ENCODE results near the gene PPP1R2C.

Gene PPP1R2C

GRCh38 chrX:42778096-42778495 is at the start of gene PPP1R2C:
TSS of gene PPP1R2C (minus strand) at chrX:42778163. CDS start at chrX:42778079, 84 bp downstream.
- Histone ChIP-seq H3K4me3 (ENCODE audit: insufficient read depth, low read length, poor library complexity, severe bottlenecking) (no peak within 1 kb of the TSS), H3K9me3 (ENCODE audit: insufficient read depth, low read length) (no peaks in the 10 kb centered on the region)

GRCh38 chrX:42825201-42825600 is 47.2 kb upstream of the PPP1R2C start:
- TF ChIP-seq CTCF (IDR thresholded peaks at IDR 0.05; ENCODE audit: insufficient read depth, low read length, poor library complexity, severe bottlenecking) (no peak), EZH2phosphoT487 (conservative IDR thresholded peaks at IDR 0.05; ENCODE audit: low read length) (no peak)
- H3K4me3 ChIP-seq (ENCODE audit: insufficient read depth, low read length, poor library complexity, severe bottlenecking): no peak overlapping the region

More at GRCh38 chrX:42778096-42778495, at the start of gene PPP1R2C:
- no peak within 1 kb of the TSS for H2AFZ ChIP-seq (ENCODE audit: low read depth, low read length, severe bottlenecking)
- no peak within 1 kb of the TSS for H3K4me2 ChIP-seq (ENCODE audit: low read depth, low read length, poor library complexity, severe bottlenecking)
- no peaks in the 10 kb centered on the region for H3K9me2 ChIP-seq (replicated peaks; ENCODE audit: insufficient read depth, low read length)
- no peaks in the 10 kb centered on the region for H3K79me2 ChIP-seq (ENCODE audit: insufficient read depth, low read length)
- no peaks in the 10 kb centered on the region for H3K36me3 ChIP-seq (ENCODE audit: low read length)
- no peak within 1 kb of the TSS for H3K27ac ChIP-seq (ENCODE audit: low read depth, low read length)
- no peak within 1 kb of the TSS for H3K9ac ChIP-seq (ENCODE audit: low read length)
- H3K27me3 ChIP-seq (ENCODE audit: low read length): no peaks in the 10 kb centered on the region
- H4K20me1 ChIP-seq (ENCODE audit: low read depth, low read length): no peaks in the 10 kb centered on the region
- H3F3A ChIP-seq (ENCODE audit: insufficient read depth): no peaks in the 10 kb centered on the region
- TF ChIP-seq CTCF (IDR thresholded peaks at IDR 0.05; ENCODE audit: insufficient read depth, low read length, poor library complexity, severe bottlenecking): no peak
- TF ChIP-seq EZH2phosphoT487 (conservative IDR thresholded peaks at IDR 0.05; ENCODE audit: low read length): no peak

GRCh38 chrX:42824541-42824940 is 46.6 kb upstream of the PPP1R2C start:
- H3K27me3 ChIP-seq (ENCODE audit: low read length): no peaks in the 10 kb centered on the region
- H3F3A ChIP-seq (ENCODE audit: insufficient read depth): no peaks in the 10 kb centered on the region
- H3K36me3 ChIP-seq (ENCODE audit: low read length): no peaks in the 10 kb centered on the region
- H3K27ac ChIP-seq (ENCODE audit: low read depth, low read length): no peak overlapping the region
- no peaks in the 10 kb centered on the region for H3K79me2 ChIP-seq (ENCODE audit: insufficient read depth, low read length)
- H3K4me2 ChIP-seq (ENCODE audit: low read depth, low read length, poor library complexity, severe bottlenecking): no peak overlapping the region
- no peak for TF ChIP-seq EZH2phosphoT487 (conservative IDR thresholded peaks at IDR 0.05; ENCODE audit: low read length)
- no peak for TF ChIP-seq CTCF (IDR thresholded peaks at IDR 0.05; ENCODE audit: insufficient read depth, low read length, poor library complexity, severe bottlenecking)
- H3K4me3 ChIP-seq (ENCODE audit: insufficient read depth, low read length, poor library complexity, severe bottlenecking): no peak overlapping the region
- no peaks in the 10 kb centered on the region for H3K9me2 ChIP-seq (replicated peaks; ENCODE audit: insufficient read depth, low read length)
- H3K9ac ChIP-seq (ENCODE audit: low read length): no peak overlapping the region
- H2AFZ ChIP-seq (ENCODE audit: low read depth, low read length, severe bottlenecking): no peak overlapping the region
- no peaks in the 10 kb centered on the region for H4K20me1 ChIP-seq (ENCODE audit: low read depth, low read length)
- no peaks in the 10 kb centered on the region for H3K9me3 ChIP-seq (ENCODE audit: insufficient read depth, low read length)

More at GRCh38 chrX:42825201-42825600, 47.2 kb upstream of the PPP1R2C start:
- no peaks in the 10 kb centered on the region for H3K9me2 ChIP-seq (replicated peaks; ENCODE audit: insufficient read depth, low read length)
- H3K9me3 ChIP-seq (ENCODE audit: insufficient read depth, low read length): no peaks in the 10 kb centered on the region
- H3K36me3 ChIP-seq (ENCODE audit: low read length): no peaks in the 10 kb centered on the region
- no peak overlapping the region for H3K9ac ChIP-seq (ENCODE audit: low read length)
- H2AFZ ChIP-seq (ENCODE audit: low read depth, low read length, severe bottlenecking): no peak overlapping the region
- no peaks in the 10 kb centered on the region for H3K79me2 ChIP-seq (ENCODE audit: insufficient read depth, low read length)
- no peak overlapping the region for H3K27ac ChIP-seq (ENCODE audit: low read depth, low read length)
- no peaks in the 10 kb centered on the region for H3F3A ChIP-seq (ENCODE audit: insufficient read depth)
- no peaks in the 10 kb centered on the region for H3K27me3 ChIP-seq (ENCODE audit: low read length)
- H4K20me1 ChIP-seq (ENCODE audit: low read depth, low read length): no peaks in the 10 kb centered on the region
- no peak overlapping the region for H3K4me2 ChIP-seq (ENCODE audit: low read depth, low read length, poor library complexity, severe bottlenecking)

Measured in SU-DHL-6 (cell line).